Activated CD8-positive, alpha-beta T cell treated with anti-CD3 and anti-CD28 coated beads for 36 hours (primary cell): ENCODE measurements around the gene GFM2. TPM values are rescaled to one million over a fixed set of nuclear protein-coding genes. Genes with fewer than 3 reads are reported as not detected.
"Not testable (repeated sequence)": the region's sequence is repeated elsewhere in the genome, so short reads cannot be mapped to it uniquely, and the experiment has no call there.

Experiments
- ATAC-seq: fragments of 200-7000 bp; cut with Tn5 transposase; one replicate; pipeline ENCODE4 v1.10.0; 2021; ENCODE audit warnings: mild to moderate bottlenecking, moderate library complexity
- CTCF ChIA-PET: fragments of 350-600 bp; sonication (Branson Sonifier 250); formaldehyde crosslinking; loops from one replicate; lab custom pipeline; 2021; ENCODE audit warnings: antibody characterized with exemption; lab: Charles Lee
- POLR2A ChIA-PET: fragments of 350-600 bp; sonication (Branson Sonifier 250); formaldehyde crosslinking; loops from one replicate; lab custom pipeline; 2021; ENCODE audit warnings: antibody characterized with exemption; lab: Charles Lee
- DNase-seq: peaks from one replicate; pipeline ENCODE4 v3.0.0-alpha.2; 2020
- H3K27ac Mint-ChIP-seq: one replicate; pipeline ENCODE4 v1.8.0; 2021; ENCODE audit warnings: mild to moderate bottlenecking, mixed read lengths
- H3K27me3 Mint-ChIP-seq: one replicate; pipeline ENCODE4 v1.8.0; 2021; ENCODE audit warnings: mixed read lengths
- H3K36me3 Mint-ChIP-seq: one replicate; pipeline ENCODE4 v1.8.0; 2021; ENCODE audit warnings: low read depth, mixed read lengths
- H3K4me1 Mint-ChIP-seq: one replicate; pipeline ENCODE4 v1.8.0; 2021; ENCODE audit warnings: low read depth, mixed read lengths
- H3K4me3 Mint-ChIP-seq: one replicate; pipeline ENCODE4 v1.8.0; 2021; ENCODE audit warnings: mild to moderate bottlenecking, moderate library complexity, mixed read lengths
- H3K9me3 Mint-ChIP-seq: one replicate; pipeline ENCODE4 v1.8.0; 2021; ENCODE audit warnings: mixed read lengths
- intact Hi-C: fragments of 100-400 bp; cut with micrococcal nuclease; formaldehyde crosslinking; loops from one replicate; pipeline ENCODE4 v1.10.0; 2022
- total RNA-seq, 2 experiments: library from RNA; stranded (reverse); gene quantifications; one replicate each; pipeline ENCODE4 v1.2.3, GENCODE V29; 2021
- TF ChIP-seq, protein P1 (sequence below): fragments of 200-600 bp; IDR thresholded peaks from one replicate; pipeline ENCODE4 v1.8.0; 2022; ENCODE audit warnings: antibody characterized with exemption, mild to moderate bottlenecking

GFM2 gene
- total RNA-seq, 2 experiments from 2014 or later = 30.1 to 30.5 TPM

DNA sequence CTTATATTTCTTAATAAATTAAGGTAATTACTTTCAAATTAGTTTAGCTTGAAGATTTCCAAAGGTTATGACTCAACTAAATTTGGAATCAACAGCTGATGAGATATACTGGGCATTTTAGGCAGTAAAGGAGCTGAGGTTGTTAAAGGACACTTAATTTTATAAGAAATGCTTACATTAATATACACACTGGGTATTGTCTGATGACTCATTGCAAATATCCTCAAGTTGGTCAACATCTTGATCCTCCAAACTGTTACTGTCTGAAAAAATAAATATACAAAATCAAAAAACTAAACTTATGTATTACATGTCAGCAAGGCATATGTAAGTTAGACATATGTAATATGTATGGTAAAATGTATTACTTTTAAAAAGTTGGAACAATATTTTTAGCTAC, 3.4 kb downstream of the GFM2 start:
- CTCF ChIA-PET = interaction anchor here (0.8 to 2.6 kb wide), 5 partner anchors 87 to 287 kb away, joined by 3 to 15 read pairs (median 3); no protein-coding TSS in a partner anchor
- ATAC-seq = no peak
- DNase-seq = no peak
- Mint-ChIP-seq H3K4me1 (peaks cover 47% of the 10 kb centered on the region), H3K27ac (no peak overlapping the region), H3K27me3 (no peaks in the 10 kb centered on the region), H3K4me3 (no peak overlapping the region), H3K9me3 (no peaks in the 10 kb centered on the region), H3K36me3 (peaks cover 28% of the 10 kb centered on the region)
- TF ChIP-seq, protein P1, sequence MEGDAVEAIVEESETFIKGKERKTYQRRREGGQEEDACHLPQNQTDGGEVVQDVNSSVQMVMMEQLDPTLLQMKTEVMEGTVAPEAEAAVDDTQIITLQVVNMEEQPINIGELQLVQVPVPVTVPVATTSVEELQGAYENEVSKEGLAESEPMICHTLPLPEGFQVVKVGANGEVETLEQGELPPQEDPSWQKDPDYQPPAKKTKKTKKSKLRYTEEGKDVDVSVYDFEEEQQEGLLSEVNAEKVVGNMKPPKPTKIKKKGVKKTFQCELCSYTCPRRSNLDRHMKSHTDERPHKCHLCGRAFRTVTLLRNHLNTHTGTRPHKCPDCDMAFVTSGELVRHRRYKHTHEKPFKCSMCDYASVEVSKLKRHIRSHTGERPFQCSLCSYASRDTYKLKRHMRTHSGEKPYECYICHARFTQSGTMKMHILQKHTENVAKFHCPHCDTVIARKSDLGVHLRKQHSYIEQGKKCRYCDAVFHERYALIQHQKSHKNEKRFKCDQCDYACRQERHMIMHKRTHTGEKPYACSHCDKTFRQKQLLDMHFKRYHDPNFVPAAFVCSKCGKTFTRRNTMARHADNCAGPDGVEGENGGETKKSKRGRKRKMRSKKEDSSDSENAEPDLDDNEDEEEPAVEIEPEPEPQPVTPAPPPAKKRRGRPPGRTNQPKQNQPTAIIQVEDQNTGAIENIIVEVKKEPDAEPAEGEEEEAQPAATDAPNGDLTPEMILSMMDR = no peak
- POLR2A ChIA-PET = no interaction called here
- intact Hi-C loops = loop anchor here (10.0 kb wide), 2 partner anchors 151 to 501 kb away; no protein-coding TSS in a partner anchor

DNA sequence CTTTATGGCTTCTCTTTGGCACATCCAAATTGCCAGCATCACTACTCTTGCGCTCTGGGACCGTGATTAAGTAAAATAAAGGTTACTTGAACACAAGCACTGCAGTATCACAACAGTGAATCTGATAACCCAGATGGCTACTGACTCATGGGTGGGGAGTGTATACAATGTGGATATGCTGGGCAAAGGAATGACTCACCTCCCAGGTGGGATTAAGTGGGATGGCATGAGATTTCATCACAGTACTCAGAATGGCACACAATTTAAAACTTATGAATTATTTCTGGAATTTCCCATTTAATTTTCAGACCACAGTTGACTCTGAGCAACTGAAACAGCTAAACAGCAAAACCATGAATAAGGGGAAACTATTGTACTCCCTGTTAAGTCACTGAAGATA, 4.3 kb downstream of the GFM2 start:
- Mint-ChIP-seq H3K27me3 (no peaks in the 10 kb centered on the region), H3K4me3 (no peak overlapping the region), H3K4me1 (peaks cover 42% of the 10 kb centered on the region), H3K9me3 (no peaks in the 10 kb centered on the region), H3K36me3 (peaks cover 34% of the 10 kb centered on the region), H3K27ac (peak overlapping the region; percentile 21)
- TF ChIP-seq, protein P1 = no peak
- intact Hi-C loops = loop anchor here (10.0 kb wide), 2 partner anchors 152 to 502 kb away; no protein-coding TSS in a partner anchor
- POLR2A ChIA-PET = no interaction called here
- DNase-seq = peak; percentile 42
- ATAC-seq = no peak
- CTCF ChIA-PET = interaction anchor here (0.8 to 2.6 kb wide), 3 partner anchors 157 to 503 kb away, joined by 3 to 15 read pairs (median 3); no protein-coding TSS in a partner anchor

DNA sequence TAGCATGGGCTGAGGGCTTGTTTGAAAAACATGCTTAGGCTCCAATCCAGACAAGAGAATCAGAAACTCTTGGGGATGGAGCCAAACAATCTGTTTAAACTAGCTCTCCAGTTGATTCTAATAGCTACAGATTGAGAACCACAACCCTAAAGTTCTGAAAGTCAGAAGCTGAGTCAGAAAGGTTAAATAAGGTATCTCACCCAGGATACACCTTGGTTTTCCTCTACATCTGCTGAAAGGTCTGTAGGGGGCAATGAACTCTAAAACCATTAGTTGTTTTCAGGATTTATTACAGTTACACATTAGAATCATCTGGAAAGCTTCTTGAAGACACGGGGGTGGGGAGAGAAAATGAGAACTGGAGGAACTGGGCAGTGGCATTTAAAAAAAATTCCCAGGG, 5.7 kb downstream of the GFM2 start:
- ChIA-PET POLR2A (no interaction called here), CTCF (interaction anchor here (1.1 kb wide), 2 partner anchors 16 to 23 kb away, joined by 3 read pairs; no protein-coding TSS in a partner anchor)
- DNase-seq = no peak
- Mint-ChIP-seq H3K9me3 (peaks cover 5% of the 10 kb centered on the region), H3K27ac (peak overlapping the region; percentile 43), H3K36me3 (peaks cover 34% of the 10 kb centered on the region), H3K4me1 (peaks cover 41% of the 10 kb centered on the region), H3K4me3 (no peak overlapping the region), H3K27me3 (no peaks in the 10 kb centered on the region)
- TF ChIP-seq, protein P1 = no peak
- intact Hi-C loops = loop anchor here (10.0 kb wide), 2 partner anchors 154 to 504 kb away; no protein-coding TSS in a partner anchor
- ATAC-seq = peak; percentile 61

DNA sequence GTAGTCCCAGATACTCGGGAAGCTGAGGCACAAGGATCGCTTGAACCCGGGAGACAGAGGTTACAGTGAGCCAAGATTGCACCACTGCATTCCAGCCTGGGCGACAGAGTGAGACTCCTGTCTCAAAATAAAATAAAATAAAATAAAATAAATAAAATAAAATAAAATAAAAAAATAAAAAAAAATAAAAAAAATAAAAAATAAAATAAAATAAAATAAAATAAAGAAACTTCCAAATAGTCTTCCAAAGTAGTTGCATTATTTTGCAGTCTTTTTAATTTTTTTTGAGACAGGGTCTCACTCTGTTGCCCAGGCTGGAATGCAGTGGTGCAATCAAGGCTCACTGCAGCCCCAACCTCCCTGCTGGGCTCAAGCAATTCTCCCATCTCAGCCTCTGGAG, 18.2 kb downstream of the GFM2 start:
- ATAC-seq, CTCF ChIA-PET, DNase-seq, H3K4me3 Mint-ChIP-seq, H3K4me1 Mint-ChIP-seq, H3K27me3 Mint-ChIP-seq, H3K27ac Mint-ChIP-seq, intact Hi-C loops, H3K9me3 Mint-ChIP-seq: not testable (repeated sequence)
- peaks cover 39% of the 10 kb centered on the region for H3K36me3 Mint-ChIP-seq
- POLR2A ChIA-PET = interaction anchor here (1.0 kb wide), 1 partner anchor 73 kb away, joined by 3 read pairs; no protein-coding TSS in a partner anchor

DNA sequence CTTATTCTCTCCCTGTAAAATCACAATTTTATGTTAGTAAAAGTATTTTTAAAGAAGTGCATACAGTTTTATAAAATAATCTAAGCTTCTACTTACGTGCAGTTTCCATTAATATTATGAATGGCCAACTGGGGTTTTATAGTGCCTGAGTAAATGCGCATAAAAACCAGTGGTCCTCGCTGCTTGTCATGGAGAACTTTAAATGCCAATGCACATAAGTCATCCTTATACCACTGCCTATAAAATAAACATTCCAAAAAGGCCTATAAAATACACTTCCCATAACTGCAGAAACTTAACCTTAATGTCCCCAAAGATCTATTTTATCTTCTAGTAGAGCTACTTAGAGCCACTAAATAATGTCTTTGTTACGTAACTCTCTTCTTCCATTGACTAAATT, 28.5 kb downstream of the GFM2 start:
- ATAC-seq (no peak), DNase-seq (no peak)
- Mint-ChIP-seq H3K36me3 (peaks cover 18% of the 10 kb centered on the region), H3K4me3 (no peak overlapping the region), H3K9me3 (no peaks in the 10 kb centered on the region), H3K27me3 (no peaks in the 10 kb centered on the region), H3K27ac (no peak overlapping the region), H3K4me1 (no peaks in the 10 kb centered on the region)
- intact Hi-C loops = no loop called here
- TF ChIP-seq, protein P1 = no peak
- CTCF ChIA-PET = interaction anchor here (1.5 kb wide), 1 partner anchor 23 kb away, joined by 3 read pairs; no protein-coding TSS in a partner anchor
- POLR2A ChIA-PET = no interaction called here
